CD14-positive monocyte (primary cell): ENCODE results near the gene DPF1. TPM values are rescaled to one million over a fixed set of nuclear protein-coding genes. Genes with fewer than 3 reads are reported as not detected.

Experiments used
- DNase-seq, 3 donors: peaks; one replicate each; pipeline ENCODE4 v3.0.0-alpha.2; 2011 to 2022
- H2AFZ ChIP-seq: 2 replicates; pipeline ENCODE4 v1.6.0; 2012; ENCODE audit warnings: mild to moderate bottlenecking, low read depth, low read length, inconsistent platforms; ENCODE audit not compliant: insufficient read depth, poor library complexity, severe bottlenecking
- H3K27ac ChIP-seq, 2 donors: 1 replicate in 1 of 2; 2 replicates in 1 of 2; pipeline ENCODE4 v1.5.1; 2012 to 2013; ENCODE audit warnings: low read length in 2 of 2, control low read depth in 1 of 2, inconsistent platforms in 1 of 2, low read depth in 1 of 2, mild to moderate bottlenecking in 1 of 2
- H3K27me3 ChIP-seq, 2 donors: one replicate each; pipeline versions ENCODE4 v1.6.0 to v1.6.1; 2011 to 2013; ENCODE audit warnings: low read length in 2 of 2; ENCODE audit not compliant: control insufficient read depth in 2 of 2, insufficient read depth in 2 of 2
- H3K36me3 ChIP-seq, 2 donors: replicated peaks in 1 of 2; 1 replicate in 1 of 2; 2 replicates in 1 of 2; pipeline versions ENCODE4 v1.5.1 to v1.6.1; 2012 to 2013; ENCODE audit warnings: low read length in 2 of 2, control low read depth in 1 of 2, inconsistent platforms in 1 of 2, mild to moderate bottlenecking in 1 of 2; ENCODE audit not compliant: insufficient read depth in 2 of 2, control insufficient read depth in 1 of 2
- H3K4me1 ChIP-seq, 2 donors: 1 replicate in 1 of 2; 2 replicates in 1 of 2; pipeline versions ENCODE4 v1.5.1 to v1.6.1; 2012 to 2013; ENCODE audit warnings: low read length in 2 of 2, control low read depth in 1 of 2, inconsistent platforms in 1 of 2, mild to moderate bottlenecking in 1 of 2, moderate library complexity in 1 of 2; ENCODE audit not compliant: insufficient read depth in 2 of 2, control insufficient read depth in 1 of 2
- H3K4me2 ChIP-seq: replicated peaks from 2 replicates; pipeline ENCODE3; 2012; ENCODE audit warnings: low read length, moderate library complexity, mild to moderate bottlenecking; ENCODE audit not compliant: poor library complexity, severe bottlenecking; ENCODE audit errors: extremely low read depth
- H3K4me3 ChIP-seq, 3 experiments: fragments of 200-600 bp in 1 of 3; sonication (generic) in 1 of 3; replicated peaks in 1 of 3; 1 replicate in 2 of 3; 2 replicates in 1 of 3; pipeline ENCODE4 v1.5.1; 2011 to 2013; ENCODE audit warnings: low read length in 3 of 3, mild to moderate bottlenecking in 3 of 3, control low read depth in 2 of 3, low read depth in 2 of 3, inconsistent platforms in 1 of 3, moderate library complexity in 1 of 3
- H3K79me2 ChIP-seq: 2 replicates; pipeline ENCODE4 v1.6.0; 2012; ENCODE audit warnings: mild to moderate bottlenecking, control low read depth, inconsistent platforms, low read length, moderate library complexity; ENCODE audit not compliant: insufficient read depth
- H3K9ac ChIP-seq: 2 replicates; pipeline ENCODE4 v1.6.0; 2017; ENCODE audit warnings: low read length, mild to moderate bottlenecking; ENCODE audit not compliant: insufficient read depth, poor library complexity, severe bottlenecking
- H3K9me3 ChIP-seq, 2 donors: replicated peaks in 1 of 2; 1 replicate in 1 of 2; 2 replicates in 1 of 2; pipeline versions ENCODE4 v1.5.1 to v1.6.1; 2012 to 2013; ENCODE audit warnings: low read length in 2 of 2, control low read depth in 1 of 2; ENCODE audit not compliant: control insufficient read depth in 1 of 2, insufficient read depth in 1 of 2
- H4K20me1 ChIP-seq: 2 replicates; pipeline ENCODE4 v1.6.0; 2012; ENCODE audit warnings: mild to moderate bottlenecking, low read length, control low read depth, moderate library complexity; ENCODE audit not compliant: insufficient read depth
- H3K27ac Mint-ChIP-seq, 7 donors: one replicate each; pipeline ENCODE4 v1.8.0; 2020; ENCODE audit warnings: mild to moderate bottlenecking in 7 of 7, mixed read lengths in 7 of 7, moderate library complexity in 6 of 7, inconsistent platforms in 2 of 7
- H3K27me3 Mint-ChIP-seq, 3 donors: one replicate each; pipeline ENCODE4 v1.8.0; 2021 to 2022; ENCODE audit warnings: low read depth in 3 of 3, mild to moderate bottlenecking in 3 of 3, mixed read lengths in 3 of 3, moderate library complexity in 3 of 3, inconsistent platforms in 1 of 3
- H3K36me3 Mint-ChIP-seq, 2 donors: one replicate each; pipeline ENCODE4 v1.8.0; 2020; ENCODE audit warnings: mixed read lengths in 2 of 2, inconsistent platforms in 1 of 2, mild to moderate bottlenecking in 1 of 2
- H3K4me1 Mint-ChIP-seq: one replicate; pipeline ENCODE4 v1.8.0; 2020; ENCODE audit warnings: mild to moderate bottlenecking, mixed read lengths
- H3K4me3 Mint-ChIP-seq, 2 donors: one replicate each; pipeline ENCODE4 v1.8.0; 2020; ENCODE audit warnings: mild to moderate bottlenecking in 2 of 2, mixed read lengths in 2 of 2, moderate library complexity in 1 of 2
- H3K9me3 Mint-ChIP-seq, 7 donors: one replicate each; pipeline ENCODE4 v1.8.0; 2020 to 2022; ENCODE audit warnings: mixed read lengths in 7 of 7, mild to moderate bottlenecking in 6 of 7, moderate library complexity in 6 of 7, inconsistent platforms in 2 of 7
- CTCF ChIP-seq: fragments of 200-600 bp; IDR thresholded peaks from one replicate; pipeline ENCODE4 v1.8.0; 2022; ENCODE audit warnings: antibody characterized with exemption, mild to moderate bottlenecking
- WGBS: methylation state at CpG from one replicate; pipeline ENCODE4 v1.1.5; 2013; ENCODE audit warnings: missing lambda C conversion rate; ENCODE audit not compliant: insufficient coverage; 5-methylcytosine and 5-hydroxymethylcytosine counted together
- intact Hi-C, 2 donors: fragments of 100-400 bp; cut with micrococcal nuclease; formaldehyde crosslinking; loops; one replicate each; pipeline versions ENCODE4 v1.15.0 to v1.15.1; 2023
- polyA plus RNA-seq, 3 donors: library from polyadenylated mRNA; depleted of rRNA in 1 of 3; unstranded in 2 of 3; stranded (reverse) in 1 of 3; fragments of 300-500 nt in 2 of 3; fragments of >200 nt in 1 of 3; fragmentation: Illumina TruSeq in 2 of 3; gene quantifications; 1 replicate in 2 of 3; 2 replicates in 1 of 3; pipeline ENCODE4 v1.2.3, GENCODE V29; 2012 to 2021

DPF1 gene
- polyA plus RNA-seq, 3 donors, result not detected

DNA sequence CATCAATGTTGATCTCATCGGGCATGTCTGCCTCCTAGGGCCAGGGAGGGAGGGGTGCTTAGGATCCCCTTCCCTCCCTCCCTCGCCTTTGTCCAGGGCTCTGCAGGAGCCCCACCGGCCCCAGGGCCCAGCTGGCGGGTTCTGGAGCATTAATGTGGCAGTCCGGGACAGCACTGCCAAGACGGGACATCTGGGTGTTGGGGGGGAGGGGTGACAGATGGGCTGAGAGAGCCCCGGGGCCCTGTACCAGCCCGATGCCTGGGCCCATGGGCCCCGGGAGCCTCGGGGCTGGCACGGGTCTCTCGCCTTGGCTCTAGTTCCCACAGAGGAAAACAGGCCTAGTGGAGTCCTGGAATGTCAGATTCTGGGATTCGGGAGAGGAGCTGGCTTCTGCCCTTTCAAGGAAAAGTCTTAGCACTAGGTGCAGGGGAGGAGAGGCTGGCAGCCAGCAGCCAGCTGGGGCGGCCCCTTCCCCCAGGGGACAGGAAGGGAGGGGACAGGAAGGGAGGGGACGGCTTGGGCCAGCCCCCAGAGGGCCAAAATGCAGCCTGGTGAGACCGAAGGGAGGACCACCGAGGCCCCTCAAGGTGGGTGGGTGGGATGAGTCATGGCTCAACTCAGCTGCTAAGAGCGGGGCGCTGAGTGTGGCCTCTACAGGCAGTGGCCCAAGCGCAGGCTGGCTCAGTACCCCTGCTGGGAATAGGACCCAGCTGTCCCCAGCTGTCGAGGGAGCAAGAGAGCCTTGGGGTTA, 29.1 kb upstream of the DPF1 start:
- H3K36me3 ChIP-seq, result no peaks in the 10 kb centered on the region
- no peak overlapping the region for H3K4me3 ChIP-seq
- H3K4me3 Mint-ChIP-seq, result no peak overlapping the region
- intact Hi-C loops, result no loop called here
- no peaks in the 10 kb centered on the region for H4K20me1 ChIP-seq
- no peak overlapping the region for H3K27ac ChIP-seq
- WGBS, result 76% methylated on average over 9 of the region's 21 CpGs
- peaks cover 36 to 62% (median 48%) of the 10 kb centered on the region in 3 donors for H3K27me3 Mint-ChIP-seq
- H3K36me3 Mint-ChIP-seq, result peaks cover 0 to 2% of the 10 kb centered on the region in 2 donors
- H3K9me3 Mint-ChIP-seq, result peaks cover 0 to 6% (median 4%) of the 10 kb centered on the region in 7 donors
- DNase-seq, result no peak
- no peak overlapping the region for H3K9ac ChIP-seq
- H3K27me3 ChIP-seq, result peaks cover 11 to 38% of the 10 kb centered on the region in 2 donors
- H3K9me3 ChIP-seq, result peaks cover 0 to 7% of the 10 kb centered on the region in 2 donors
- no peak overlapping the region for H3K27ac Mint-ChIP-seq
- H3K4me1 Mint-ChIP-seq, result peaks cover 8% of the 10 kb centered on the region
- H3K4me2 ChIP-seq, result no peak overlapping the region
- peaks cover 2 to 8% of the 10 kb centered on the region in 2 donors for H3K4me1 ChIP-seq
- no peaks in the 10 kb centered on the region for H3K79me2 ChIP-seq
- no peak for TF ChIP-seq CTCF
- H2AFZ ChIP-seq, result no peak overlapping the region

DNA sequence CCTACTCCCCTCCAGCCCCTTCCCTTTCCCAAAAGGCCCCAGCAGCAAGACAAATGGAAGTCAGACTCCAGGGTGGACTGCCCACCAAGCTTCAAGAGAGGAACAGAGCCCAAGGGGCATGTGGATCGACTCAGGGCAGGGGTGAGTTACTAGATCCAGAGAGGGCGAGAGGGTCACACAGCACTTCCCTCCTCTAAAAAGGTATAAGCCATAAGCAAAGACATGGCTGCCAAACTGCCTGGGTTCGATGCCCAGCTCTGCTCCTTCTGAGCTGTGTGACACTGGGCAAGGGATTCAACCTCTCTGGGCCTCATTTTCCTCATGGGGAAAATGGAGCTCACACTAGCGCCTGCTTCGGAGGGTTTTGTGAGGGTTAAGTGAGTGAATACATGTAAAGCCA, 28.4 kb upstream of the DPF1 start:
- no peak for DNase-seq
- 87% methylated on average over 4 of the region's 5 CpGs for WGBS
- H3K9me3 Mint-ChIP-seq, result peaks cover 0 to 6% (median 4%) of the 10 kb centered on the region in 7 donors
- no peak overlapping the region for H3K27ac Mint-ChIP-seq
- H3K9me3 ChIP-seq, result peaks cover 0 to 7% of the 10 kb centered on the region in 2 donors
- H3K27me3 ChIP-seq, result peaks cover 11 to 33% of the 10 kb centered on the region in 2 donors
- no peak overlapping the region for H3K4me2 ChIP-seq
- no peaks in the 10 kb centered on the region for H3K36me3 ChIP-seq
- no peak for TF ChIP-seq CTCF
- intact Hi-C loops, result no loop called here
- H3K36me3 Mint-ChIP-seq, result peaks cover 0 to 2% of the 10 kb centered on the region in 2 donors
- H3K79me2 ChIP-seq, result no peaks in the 10 kb centered on the region
- H3K4me1 Mint-ChIP-seq, result peaks cover 8% of the 10 kb centered on the region
- H3K4me3 ChIP-seq, result no peak overlapping the region
- no peaks in the 10 kb centered on the region for H4K20me1 ChIP-seq
- no peak overlapping the region for H3K9ac ChIP-seq
- H3K4me1 ChIP-seq, result peaks cover 2 to 8% of the 10 kb centered on the region in 2 donors
- H2AFZ ChIP-seq, result no peak overlapping the region
- no peak overlapping the region for H3K4me3 Mint-ChIP-seq
- H3K27ac ChIP-seq, result no peak overlapping the region
- H3K27me3 Mint-ChIP-seq, result peaks cover 36 to 56% (median 42%) of the 10 kb centered on the region in 3 donors
